BLaER1 (cell line): Measurements from ENCODE around the gene DLGAP1.

Experiments used
- H3K27ac ChIP-seq: shearing (Covaris generic); formaldehyde crosslinking; 2 replicates; pipeline ENCODE4 v1.8.1; 2022
- H3K27me3 ChIP-seq: shearing (Covaris generic); formaldehyde crosslinking; 2 replicates; pipeline ENCODE4 v1.8.1; 2022
- H3K36me3 ChIP-seq: shearing (Covaris generic); formaldehyde crosslinking; 2 replicates; pipeline ENCODE4 v1.8.1; 2022
- H3K4me1 ChIP-seq: shearing (Covaris generic); formaldehyde crosslinking; 2 replicates; pipeline ENCODE4 v1.8.1; 2022
- H3K4me2 ChIP-seq: shearing (Covaris generic); formaldehyde crosslinking; 2 replicates; pipeline ENCODE4 v1.8.1; 2022
- H3K4me3 ChIP-seq: shearing (Covaris generic); formaldehyde crosslinking; 2 replicates; pipeline ENCODE4 v1.8.1; 2022
- H3K9ac ChIP-seq: shearing (Covaris generic); formaldehyde crosslinking; 2 replicates; pipeline ENCODE4 v1.8.1; 2022
- H3K9me3 ChIP-seq: shearing (Covaris generic); formaldehyde crosslinking; 2 replicates; pipeline ENCODE4 v1.8.1; 2022
- H4K20me1 ChIP-seq: shearing (Covaris generic); formaldehyde crosslinking; 2 replicates; pipeline ENCODE4 v1.8.1; 2022
- Cebpa-rat ChIP-seq: shearing (Covaris generic); IDR thresholded peaks from 2 replicates; pipeline ENCODE4 v1.8.1; 2022

The DLGAP1 gene

GRCh38 chr18:3577281-3577855 lies 877.7 kb downstream of the DLGAP1 start:
- no peak for TF ChIP-seq Cebpa-rat
- H4K20me1 ChIP-seq, result no peaks in the 10 kb centered on the region
- H3K27ac ChIP-seq, result no peak overlapping the region
- no peak overlapping the region for H3K4me3 ChIP-seq
- H3K27me3 ChIP-seq, result no peaks in the 10 kb centered on the region
- no peak overlapping the region for H3K9ac ChIP-seq
- no peak overlapping the region for H3K4me2 ChIP-seq
- H3K9me3 ChIP-seq, result no peaks in the 10 kb centered on the region
- H3K4me1 ChIP-seq, result no peaks in the 10 kb centered on the region
- no peaks in the 10 kb centered on the region for H3K36me3 ChIP-seq

GRCh38 chr18:3572761-3573160 lies 882.3 kb downstream of the DLGAP1 start:
- Histone ChIP-seq H3K27ac (no peak overlapping the region), H3K4me2 (no peak overlapping the region), H3K9ac (no peak overlapping the region), H3K9me3 (no peaks in the 10 kb centered on the region), H4K20me1 (no peaks in the 10 kb centered on the region), H3K4me1 (no peaks in the 10 kb centered on the region), H3K4me3 (no peak overlapping the region), H3K36me3 (no peaks in the 10 kb centered on the region), H3K27me3 (no peaks in the 10 kb centered on the region)
- no peak for TF ChIP-seq Cebpa-rat

- no peak for TF ChIP-seq Cebpa-rat
- no peaks in the 10 kb centered on the region for H3K36me3 ChIP-seq
Measured at GRCh38 chr18:3566851-3567250, 888.3 kb downstream of the DLGAP1 start.

GRCh38 chr18:3560755-3561154 lies 894.4 kb downstream of the DLGAP1 start:
- no peak overlapping the region for H3K9ac ChIP-seq
- H3K9me3 ChIP-seq, result peaks cover 9% of the 10 kb centered on the region; the same call in 1 of the 2 replicates
- H3K4me3 ChIP-seq, result no peak overlapping the region
- no peak overlapping the region for H3K4me2 ChIP-seq
- no peaks in the 10 kb centered on the region for H4K20me1 ChIP-seq
- no peak overlapping the region for H3K27ac ChIP-seq
- no peaks in the 10 kb centered on the region for H3K27me3 ChIP-seq
- TF ChIP-seq Cebpa-rat, result no peak
- H3K4me1 ChIP-seq, result no peaks in the 10 kb centered on the region
- no peaks in the 10 kb centered on the region for H3K36me3 ChIP-seq

More at GRCh38 chr18:3566851-3567250, 888.3 kb downstream of the DLGAP1 start:
- Histone ChIP-seq H3K27me3 (no peaks in the 10 kb centered on the region), H3K9me3 (peaks cover 9% of the 10 kb centered on the region; the same call in 1 of the 2 replicates), H4K20me1 (no peaks in the 10 kb centered on the region), H3K4me2 (no peak overlapping the region), H3K27ac (no peak overlapping the region), H3K4me1 (no peaks in the 10 kb centered on the region), H3K9ac (no peak overlapping the region), H3K4me3 (no peak overlapping the region)

- Histone ChIP-seq H3K4me1 (no peaks in the 10 kb centered on the region), H3K9ac (no peak overlapping the region), H3K27ac (no peak overlapping the region), H3K4me3 (no peak overlapping the region), H3K36me3 (no peaks in the 10 kb centered on the region), H3K4me2 (no peak overlapping the region), H4K20me1 (no peaks in the 10 kb centered on the region), H3K9me3 (no peaks in the 10 kb centered on the region), H3K27me3 (no peaks in the 10 kb centered on the region)
- no peak for TF ChIP-seq Cebpa-rat
Measured at GRCh38 chr18:3554811-3555427, 900.2 kb downstream of the DLGAP1 start.

- no peak overlapping the region for H3K4me2 ChIP-seq
- H3K36me3 ChIP-seq, result no peaks in the 10 kb centered on the region
- no peaks in the 10 kb centered on the region for H3K4me1 ChIP-seq
- no peaks in the 10 kb centered on the region for H4K20me1 ChIP-seq
- no peak overlapping the region for H3K9ac ChIP-seq
- H3K27me3 ChIP-seq, result no peaks in the 10 kb centered on the region
- no peak for TF ChIP-seq Cebpa-rat
- no peaks in the 10 kb centered on the region for H3K9me3 ChIP-seq
- no peak overlapping the region for H3K27ac ChIP-seq
- H3K4me3 ChIP-seq, result no peak overlapping the region
Measured at GRCh38 chr18:3554091-3554601, 901.0 kb downstream of the DLGAP1 start.

- Histone ChIP-seq H3K27me3 (no peaks in the 10 kb centered on the region), H3K4me1 (no peaks in the 10 kb centered on the region), H4K20me1 (no peaks in the 10 kb centered on the region), H3K4me3 (no peak overlapping the region), H3K4me2 (no peak overlapping the region), H3K9me3 (no peaks in the 10 kb centered on the region), H3K36me3 (no peaks in the 10 kb centered on the region), H3K9ac (no peak overlapping the region), H3K27ac (no peak overlapping the region)
- TF ChIP-seq Cebpa-rat, result no peak
Measured at GRCh38 chr18:3552305-3552704, 902.8 kb downstream of the DLGAP1 start.

- no peak for TF ChIP-seq Cebpa-rat
- no peaks in the 10 kb centered on the region for H4K20me1 ChIP-seq
- H3K9me3 ChIP-seq, result no peaks in the 10 kb centered on the region
- no peak overlapping the region for H3K4me3 ChIP-seq
- H3K27ac ChIP-seq, result no peak overlapping the region
- H3K27me3 ChIP-seq, result no peaks in the 10 kb centered on the region
- no peak overlapping the region for H3K4me2 ChIP-seq
- H3K4me1 ChIP-seq, result peaks cover 4% of the 10 kb centered on the region
- H3K36me3 ChIP-seq, result no peaks in the 10 kb centered on the region
- H3K9ac ChIP-seq, result no peak overlapping the region
Measured at GRCh38 chr18:3547891-3548615, 907.1 kb downstream of the DLGAP1 start.

- H3K9ac ChIP-seq, result no peak overlapping the region
- TF ChIP-seq Cebpa-rat, result no peak
- H3K4me2 ChIP-seq, result no peak overlapping the region
- H3K27ac ChIP-seq, result no peak overlapping the region
- no peak overlapping the region for H3K4me3 ChIP-seq
- H4K20me1 ChIP-seq, result no peaks in the 10 kb centered on the region
- H3K27me3 ChIP-seq, result no peaks in the 10 kb centered on the region
- H3K9me3 ChIP-seq, result no peaks in the 10 kb centered on the region
- no peaks in the 10 kb centered on the region for H3K36me3 ChIP-seq
- H3K4me1 ChIP-seq, result peaks cover 4% of the 10 kb centered on the region
Measured at GRCh38 chr18:3546106-3546505, 909.0 kb downstream of the DLGAP1 start.

GRCh38 chr18:3544537-3544936 lies 910.6 kb downstream of the DLGAP1 start:
- no peak overlapping the region for H3K27ac ChIP-seq
- H3K36me3 ChIP-seq, result no peaks in the 10 kb centered on the region
- H4K20me1 ChIP-seq, result no peaks in the 10 kb centered on the region
- peaks cover 4% of the 10 kb centered on the region for H3K4me1 ChIP-seq
- H3K27me3 ChIP-seq, result no peaks in the 10 kb centered on the region
- H3K4me2 ChIP-seq, result no peak overlapping the region
- no peak overlapping the region for H3K9ac ChIP-seq
- no peaks in the 10 kb centered on the region for H3K9me3 ChIP-seq
- TF ChIP-seq Cebpa-rat, result no peak
- no peak overlapping the region for H3K4me3 ChIP-seq
